ENCODE data around the gene SH3GL1.

DNA sequence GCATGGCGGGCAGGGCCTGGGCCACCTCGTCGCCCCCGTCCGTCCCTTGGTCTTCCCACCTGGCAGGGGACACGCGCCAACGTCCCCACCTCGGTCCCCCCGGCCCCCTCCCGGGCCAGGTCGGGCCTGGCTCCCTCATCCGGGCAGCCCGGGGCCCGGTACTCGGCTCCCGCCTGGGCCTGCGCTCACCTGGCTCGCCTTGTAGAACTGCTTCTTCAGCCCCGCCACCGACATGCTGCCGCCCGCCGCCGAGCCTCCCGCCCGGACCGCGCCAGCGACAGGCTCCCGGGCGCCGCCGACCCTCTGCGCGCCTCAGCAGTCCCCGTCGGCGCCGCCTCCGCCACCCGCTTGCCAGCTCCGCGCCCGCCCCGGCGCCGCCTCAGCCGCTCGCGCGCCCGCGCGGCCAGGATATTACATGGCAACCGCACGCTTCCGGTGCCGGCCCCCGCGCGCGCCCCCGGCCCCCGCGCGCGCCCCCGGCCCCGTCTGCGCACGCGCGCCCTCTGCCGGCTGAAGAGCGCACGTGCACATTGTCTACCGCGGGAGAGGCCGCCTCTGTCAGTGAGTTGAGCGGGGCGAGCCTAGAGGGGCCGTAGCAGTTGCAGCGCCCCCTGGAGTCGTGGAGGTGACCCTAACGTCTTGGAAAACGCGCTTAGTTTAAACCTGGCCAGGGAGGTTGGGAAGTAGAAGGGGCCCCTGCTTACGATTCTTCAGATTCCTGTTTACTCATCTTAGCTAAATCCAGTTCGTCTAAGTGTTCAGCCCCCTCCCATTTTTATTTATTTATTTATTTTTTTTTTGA, at the start of gene SH3GL1:
- TF ChIP-seq POLR2A (IDR thresholded peaks at IDR 0.05; ENCODE audit: low read depth, low read length) (peak; percentile 79), FOS (IDR thresholded peaks at IDR 0.05; ENCODE audit: low read depth, low read length) (no peak), MAFK (IDR thresholded peaks at IDR 0.05; ENCODE audit: low read depth, low read length) (no peak)
- TF ChIP-seq, protein P1, sequence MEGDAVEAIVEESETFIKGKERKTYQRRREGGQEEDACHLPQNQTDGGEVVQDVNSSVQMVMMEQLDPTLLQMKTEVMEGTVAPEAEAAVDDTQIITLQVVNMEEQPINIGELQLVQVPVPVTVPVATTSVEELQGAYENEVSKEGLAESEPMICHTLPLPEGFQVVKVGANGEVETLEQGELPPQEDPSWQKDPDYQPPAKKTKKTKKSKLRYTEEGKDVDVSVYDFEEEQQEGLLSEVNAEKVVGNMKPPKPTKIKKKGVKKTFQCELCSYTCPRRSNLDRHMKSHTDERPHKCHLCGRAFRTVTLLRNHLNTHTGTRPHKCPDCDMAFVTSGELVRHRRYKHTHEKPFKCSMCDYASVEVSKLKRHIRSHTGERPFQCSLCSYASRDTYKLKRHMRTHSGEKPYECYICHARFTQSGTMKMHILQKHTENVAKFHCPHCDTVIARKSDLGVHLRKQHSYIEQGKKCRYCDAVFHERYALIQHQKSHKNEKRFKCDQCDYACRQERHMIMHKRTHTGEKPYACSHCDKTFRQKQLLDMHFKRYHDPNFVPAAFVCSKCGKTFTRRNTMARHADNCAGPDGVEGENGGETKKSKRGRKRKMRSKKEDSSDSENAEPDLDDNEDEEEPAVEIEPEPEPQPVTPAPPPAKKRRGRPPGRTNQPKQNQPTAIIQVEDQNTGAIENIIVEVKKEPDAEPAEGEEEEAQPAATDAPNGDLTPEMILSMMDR (conservative IDR thresholded peaks at IDR 0.05; ENCODE audit: low read depth, low read length): peak; percentile 99

Data from IMR-90 (cell line).